Kidney (tissue), 14 donors: Measurements from ENCODE around the gene PEX10. TPM values are rescaled to one million over a fixed set of nuclear protein-coding genes. Genes with fewer than 3 reads are reported as not detected.

Source experiments
- DNase-seq, 5 donors: peaks; one replicate each; pipeline ENCODE4 v3.0.0-alpha.2; 2013 to 2020
- FAIRE-seq: peaks from 2 replicates; lab custom pipeline; 2012; peaks lifted over from hg19 to GRCh38; lab: Jason Lieb, UNC
- H3K27ac ChIP-seq, 2 donors: one replicate each; pipeline ENCODE4 v1.7.0; 2013; ENCODE audit warnings: low read depth in 2 of 2, low read length in 2 of 2, inconsistent platforms in 1 of 2
- H3K27me3 ChIP-seq: one replicate; pipeline ENCODE4 v1.7.1; 2013; ENCODE audit warnings: low read length, inconsistent platforms; ENCODE audit not compliant: control insufficient read depth, insufficient read depth
- H3K36me3 ChIP-seq, 3 donors: one replicate each; pipeline versions ENCODE4 v1.7.0 to v1.7.1; 2013; ENCODE audit warnings: low read length in 3 of 3, control low read depth in 1 of 3, inconsistent platforms in 1 of 3; ENCODE audit not compliant: insufficient read depth in 3 of 3, control insufficient read depth in 2 of 3
- H3K4me1 ChIP-seq, 3 donors: one replicate each; pipeline versions ENCODE4 v1.7.0 to v1.7.1; 2013; ENCODE audit warnings: low read length in 3 of 3, inconsistent platforms in 1 of 3, low read depth in 1 of 3; ENCODE audit not compliant: control insufficient read depth in 2 of 3, insufficient read depth in 2 of 3
- H3K4me3 ChIP-seq, 3 donors: one replicate each; pipeline versions ENCODE4 v1.7.0 to v1.8.1; 2013; ENCODE audit warnings: low read length in 3 of 3, control low read depth in 1 of 3, inconsistent platforms in 1 of 3
- H3K9ac ChIP-seq, 3 donors: one replicate each; pipeline versions ENCODE4 v1.7.0 to v1.7.1; 2013; ENCODE audit warnings: low read length in 3 of 3, control low read depth in 1 of 3, inconsistent platforms in 1 of 3
- H3K9me3 ChIP-seq, 3 donors: one replicate each; pipeline versions ENCODE4 v1.7.0 to v1.7.1; 2013; ENCODE audit warnings: low read length in 3 of 3, control low read depth in 1 of 3, inconsistent platforms in 1 of 3; ENCODE audit not compliant: control insufficient read depth in 2 of 3, insufficient read depth in 1 of 3
- intact Hi-C: fragments of 100-400 bp; cut with DNase I; formaldehyde crosslinking; loops from one replicate; pipeline ENCODE4 v1.11.1; 2022
- polyA plus RNA-seq: library from polyadenylated mRNA; stranded (reverse); fragments of 350-450 nt; fragmentation: Illumina TruSeq; extraction: RNeasy Lipid Tissue Mini Kit (QIAGEN cat#74804); gene quantifications from one replicate; pipeline ENCODE4 v1.2.3, GENCODE V29; 2014; ENCODE audit warnings: low read depth, low replicate concordance; ENCODE audit not compliant: insufficient read depth
- total RNA-seq: library from RNA; stranded (reverse); fragmentation: NEBNext Ultra II Directional; extraction: Animal tissue kit (Norgen Biotek cat#: 25700); gene quantifications from one replicate; pipeline ENCODE4 v1.2.1, GENCODE V29; 2021
- TF ChIP-seq, protein P1 (sequence below): IDR thresholded peaks from 3 replicates; pipeline ENCODE4 v1.5.1; 2012; ENCODE audit warnings: mild to moderate bottlenecking, moderate library complexity, borderline replicate concordance; ENCODE audit not compliant: insufficient read depth; ENCODE audit errors: extremely low read depth
- donor health status: control.
- donor health status: control.
- donor health status: control.
- donor health status: control.
- donor health status: control.
- donor health status: DM: yes; HTN: yes; CAD: no.
- donor health status: Normal renal cell carcinoma (clear cell type).

PEX10 gene
- total and polyA plus RNA-seq, 2 donors from 2014 or later = 25.6 to 26.8 TPM

GRCh38 chr1:2394220-2394619 is 18.1 kb downstream of the PEX10 start:
- Histone ChIP-seq H3K9ac (no peak overlapping the region), H3K4me1 (peaks cover 0 to 33% (median 17%) of the 10 kb centered on the region in 3 donors), H3K9me3 (no peaks in the 10 kb centered on the region), H3K27me3 (no peaks in the 10 kb centered on the region), H3K27ac (no peak overlapping the region), H3K36me3 (peaks cover 6 to 41% (median 18%) of the 10 kb centered on the region in 3 donors), H3K4me3 (no peak overlapping the region)
- FAIRE-seq (no peak), DNase-seq (no peak)
- TF ChIP-seq, protein P1, sequence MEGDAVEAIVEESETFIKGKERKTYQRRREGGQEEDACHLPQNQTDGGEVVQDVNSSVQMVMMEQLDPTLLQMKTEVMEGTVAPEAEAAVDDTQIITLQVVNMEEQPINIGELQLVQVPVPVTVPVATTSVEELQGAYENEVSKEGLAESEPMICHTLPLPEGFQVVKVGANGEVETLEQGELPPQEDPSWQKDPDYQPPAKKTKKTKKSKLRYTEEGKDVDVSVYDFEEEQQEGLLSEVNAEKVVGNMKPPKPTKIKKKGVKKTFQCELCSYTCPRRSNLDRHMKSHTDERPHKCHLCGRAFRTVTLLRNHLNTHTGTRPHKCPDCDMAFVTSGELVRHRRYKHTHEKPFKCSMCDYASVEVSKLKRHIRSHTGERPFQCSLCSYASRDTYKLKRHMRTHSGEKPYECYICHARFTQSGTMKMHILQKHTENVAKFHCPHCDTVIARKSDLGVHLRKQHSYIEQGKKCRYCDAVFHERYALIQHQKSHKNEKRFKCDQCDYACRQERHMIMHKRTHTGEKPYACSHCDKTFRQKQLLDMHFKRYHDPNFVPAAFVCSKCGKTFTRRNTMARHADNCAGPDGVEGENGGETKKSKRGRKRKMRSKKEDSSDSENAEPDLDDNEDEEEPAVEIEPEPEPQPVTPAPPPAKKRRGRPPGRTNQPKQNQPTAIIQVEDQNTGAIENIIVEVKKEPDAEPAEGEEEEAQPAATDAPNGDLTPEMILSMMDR = no peak
- intact Hi-C loops = no loop called here

DNA sequence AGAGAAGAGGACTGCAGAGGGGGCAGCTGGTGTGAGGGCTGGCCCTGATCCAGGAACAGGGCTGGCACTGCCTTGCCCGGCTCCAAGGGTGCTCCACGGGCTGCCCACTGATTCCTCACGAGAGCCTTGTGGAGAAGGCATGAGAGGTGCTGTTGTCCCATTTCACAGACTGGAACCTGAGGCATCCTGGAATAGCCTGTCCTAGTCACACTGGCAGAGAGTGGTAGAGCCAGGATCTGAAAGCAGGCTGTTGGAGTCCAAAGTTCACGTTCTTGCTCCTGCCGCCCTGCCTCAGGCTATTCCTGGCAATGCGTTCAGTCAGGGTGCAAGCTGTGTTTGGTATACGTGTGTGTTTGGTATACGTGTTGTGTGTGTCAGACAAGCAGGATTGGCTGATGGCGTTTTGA is 18.9 kb downstream of the PEX10 start:
- peak in 1 of 5 donors; percentile 59 for DNase-seq
- H3K36me3 ChIP-seq = peaks cover 5 to 33% (median 16%) of the 10 kb centered on the region in 3 donors
- H3K27ac ChIP-seq = peak overlapping the region in 1 of 2 donors; percentile 12
- TF ChIP-seq, protein P1 = no peak
- no peaks in the 10 kb centered on the region for H3K27me3 ChIP-seq
- intact Hi-C loops = no loop called here
- peak overlapping the region in 1 of 3 donors; percentile 13 for H3K9ac ChIP-seq
- H3K4me1 ChIP-seq = peaks cover 0 to 31% (median 17%) of the 10 kb centered on the region in 3 donors
- peak overlapping the region in 2 of 3 donors; percentile 25 to 92 for H3K4me3 ChIP-seq
- H3K9me3 ChIP-seq = no peaks in the 10 kb centered on the region
- FAIRE-seq = no peak

- H3K9ac ChIP-seq = peak overlapping the region in 2 of 3 donors; percentile 87 to 91
- H3K4me3 ChIP-seq = peak overlapping the region; percentile 83 to 92 (median 85)
- peaks cover 0 to 31% (median 17%) of the 10 kb centered on the region in 3 donors for H3K4me1 ChIP-seq
- FAIRE-seq = no peak
- no peaks in the 10 kb centered on the region for H3K9me3 ChIP-seq
- H3K36me3 ChIP-seq = peaks cover 5 to 33% (median 13%) of the 10 kb centered on the region in 3 donors
- DNase-seq = peak in 1 of 5 donors; percentile 65
- no peaks in the 10 kb centered on the region for H3K27me3 ChIP-seq
- TF ChIP-seq, protein P1 = no peak
- H3K27ac ChIP-seq = peak overlapping the region in 1 of 2 donors; percentile 12
- intact Hi-C loops = no loop called here
Measured at GRCh38 chr1:2392686-2393085, 19.7 kb downstream of the PEX10 start.
